ENCODE measurements around the gene ZNF431.

GRCh38 chr19:21127001-21127400 is 14.8 kb upstream of the ZNF431 start:
- TF ChIP-seq, protein P1, sequence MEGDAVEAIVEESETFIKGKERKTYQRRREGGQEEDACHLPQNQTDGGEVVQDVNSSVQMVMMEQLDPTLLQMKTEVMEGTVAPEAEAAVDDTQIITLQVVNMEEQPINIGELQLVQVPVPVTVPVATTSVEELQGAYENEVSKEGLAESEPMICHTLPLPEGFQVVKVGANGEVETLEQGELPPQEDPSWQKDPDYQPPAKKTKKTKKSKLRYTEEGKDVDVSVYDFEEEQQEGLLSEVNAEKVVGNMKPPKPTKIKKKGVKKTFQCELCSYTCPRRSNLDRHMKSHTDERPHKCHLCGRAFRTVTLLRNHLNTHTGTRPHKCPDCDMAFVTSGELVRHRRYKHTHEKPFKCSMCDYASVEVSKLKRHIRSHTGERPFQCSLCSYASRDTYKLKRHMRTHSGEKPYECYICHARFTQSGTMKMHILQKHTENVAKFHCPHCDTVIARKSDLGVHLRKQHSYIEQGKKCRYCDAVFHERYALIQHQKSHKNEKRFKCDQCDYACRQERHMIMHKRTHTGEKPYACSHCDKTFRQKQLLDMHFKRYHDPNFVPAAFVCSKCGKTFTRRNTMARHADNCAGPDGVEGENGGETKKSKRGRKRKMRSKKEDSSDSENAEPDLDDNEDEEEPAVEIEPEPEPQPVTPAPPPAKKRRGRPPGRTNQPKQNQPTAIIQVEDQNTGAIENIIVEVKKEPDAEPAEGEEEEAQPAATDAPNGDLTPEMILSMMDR (IDR thresholded peaks at IDR 0.05; ENCODE audit: low read depth, low read length, missing input control), result no peak
- TF ChIP-seq JUND (IDR thresholded peaks at IDR 0.05), result no peak
- no peak for TF ChIP-seq REST (IDR thresholded peaks at IDR 0.05)
- no peak for TF ChIP-seq YY1 (IDR thresholded peaks at IDR 0.05)
- no peak for TF ChIP-seq HNF4A (conservative IDR thresholded peaks at IDR 0.05)
- no peak for TF ChIP-seq HNF4G (IDR thresholded peaks at IDR 0.05)
- no peak for TF ChIP-seq EGR1 (IDR thresholded peaks at IDR 0.05; ENCODE audit: low read depth in 2 of 2)
- TF ChIP-seq TAF1 (conservative IDR thresholded peaks at IDR 0.05), result no peak
- TF ChIP-seq RAD21 (IDR thresholded peaks at IDR 0.05), result no peak
- TF ChIP-seq NR2F2 (IDR thresholded peaks at IDR 0.05), result no peak
- TF ChIP-seq, protein P2, sequence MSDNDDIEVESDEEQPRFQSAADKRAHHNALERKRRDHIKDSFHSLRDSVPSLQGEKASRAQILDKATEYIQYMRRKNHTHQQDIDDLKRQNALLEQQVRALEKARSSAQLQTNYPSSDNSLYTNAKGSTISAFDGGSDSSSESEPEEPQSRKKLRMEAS (IDR thresholded peaks at IDR 0.05), result no peak
- no peak for TF ChIP-seq SP1 (IDR thresholded peaks at IDR 0.05)
- no peak for TF ChIP-seq GABPA (IDR thresholded peaks at IDR 0.05 in 1 of 2, conservative IDR thresholded peaks at IDR 0.05 in 1 of 2)
